Measurements from ENCODE around the gene MYBPC1. TPM values are rescaled to one million over a fixed set of nuclear protein-coding genes. Genes with fewer than 3 reads are reported as not detected.

MYBPC1 gene
- total and polyA plus RNA-seq, 12 donors, result 0.14 to 9.3 (median 0.66) TPM; not detected in 5

DNA sequence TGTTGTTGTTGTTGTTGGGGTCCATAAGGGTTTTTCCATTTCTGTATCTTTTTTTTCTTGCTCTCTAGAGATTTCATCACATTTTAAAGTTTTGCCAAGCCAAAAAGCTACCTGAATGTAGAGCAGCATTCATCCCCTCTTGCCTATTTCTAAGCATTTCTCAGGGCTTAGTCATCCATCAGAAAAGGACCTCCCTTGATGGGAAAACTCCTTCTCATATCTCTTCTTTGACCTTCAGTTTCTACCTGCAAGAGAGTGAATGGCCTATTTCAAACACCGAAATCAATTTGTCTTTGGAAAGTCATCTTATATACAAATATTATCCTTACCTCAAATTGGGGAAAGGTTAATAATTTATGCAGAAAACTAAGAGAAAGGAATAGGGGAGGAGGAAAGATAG, 4.5 kb downstream of the MYBPC1 start:
- WGBS, 4 donors, result 71 to 91% (median 90%) methylated on average over 1 of the region's 1 CpG
- no peaks in the 10 kb centered on the region for H3K4me1 ChIP-seq (replicated peaks in 1 of 2)
- no peaks in the 10 kb centered on the region for H3K27me3 ChIP-seq
- no peak overlapping the region for H3K4me3 ChIP-seq
- no peaks in the 10 kb centered on the region for H3K9me3 ChIP-seq (replicated peaks in 1 of 3)
- no peak overlapping the region for H3K27ac ChIP-seq
- no peak for DNase-seq
- TF ChIP-seq, protein P1, sequence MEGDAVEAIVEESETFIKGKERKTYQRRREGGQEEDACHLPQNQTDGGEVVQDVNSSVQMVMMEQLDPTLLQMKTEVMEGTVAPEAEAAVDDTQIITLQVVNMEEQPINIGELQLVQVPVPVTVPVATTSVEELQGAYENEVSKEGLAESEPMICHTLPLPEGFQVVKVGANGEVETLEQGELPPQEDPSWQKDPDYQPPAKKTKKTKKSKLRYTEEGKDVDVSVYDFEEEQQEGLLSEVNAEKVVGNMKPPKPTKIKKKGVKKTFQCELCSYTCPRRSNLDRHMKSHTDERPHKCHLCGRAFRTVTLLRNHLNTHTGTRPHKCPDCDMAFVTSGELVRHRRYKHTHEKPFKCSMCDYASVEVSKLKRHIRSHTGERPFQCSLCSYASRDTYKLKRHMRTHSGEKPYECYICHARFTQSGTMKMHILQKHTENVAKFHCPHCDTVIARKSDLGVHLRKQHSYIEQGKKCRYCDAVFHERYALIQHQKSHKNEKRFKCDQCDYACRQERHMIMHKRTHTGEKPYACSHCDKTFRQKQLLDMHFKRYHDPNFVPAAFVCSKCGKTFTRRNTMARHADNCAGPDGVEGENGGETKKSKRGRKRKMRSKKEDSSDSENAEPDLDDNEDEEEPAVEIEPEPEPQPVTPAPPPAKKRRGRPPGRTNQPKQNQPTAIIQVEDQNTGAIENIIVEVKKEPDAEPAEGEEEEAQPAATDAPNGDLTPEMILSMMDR (IDR thresholded peaks at IDR 0.05), result no peak
- no peak for TF ChIP-seq POLR2A (IDR thresholded peaks at IDR 0.05)
- H3K36me3 ChIP-seq (replicated peaks in 1 of 2), result no peaks in the 10 kb centered on the region
- intact Hi-C loops (cut with DNase I), result no loop called here

DNA sequence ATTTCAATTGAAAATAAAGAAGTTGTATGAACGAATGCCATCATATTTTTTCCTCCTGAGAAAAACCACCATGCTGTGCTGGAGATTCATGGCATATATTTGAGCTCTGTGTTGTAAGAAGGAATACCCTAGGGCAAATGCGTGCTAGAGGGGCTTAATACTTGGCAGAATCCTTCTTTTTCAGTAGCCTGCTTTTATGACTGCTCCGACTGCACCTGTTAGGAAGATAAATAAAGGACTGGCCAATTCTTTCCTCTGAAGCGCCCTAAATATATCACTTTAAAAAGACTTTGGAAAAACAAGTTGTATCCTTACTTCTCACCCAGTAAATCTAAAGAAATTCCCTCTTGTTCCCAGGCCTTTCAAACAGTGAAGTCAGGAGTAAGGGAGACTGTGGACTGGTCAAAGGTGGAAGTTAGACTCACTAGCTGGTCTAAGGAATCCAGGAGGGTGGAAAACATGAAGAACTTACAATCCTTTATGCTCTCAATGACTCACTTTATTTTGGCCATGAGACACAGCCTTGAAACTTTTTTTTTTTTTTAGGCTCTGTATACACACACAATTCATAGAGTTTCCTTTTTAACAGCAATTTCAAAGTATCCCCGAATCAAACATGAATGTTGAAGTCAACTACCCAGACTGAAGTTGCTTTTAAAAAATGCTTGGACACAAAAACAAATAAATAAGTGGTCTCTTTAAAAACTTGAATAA, 5.2 kb downstream of the MYBPC1 start:
- WGBS, 4 donors, result 59 to 78% (median 69%) methylated on average over 5 of the region's 5 CpGs
- H3K36me3 ChIP-seq (replicated peaks in 1 of 2), result no peaks in the 10 kb centered on the region
- intact Hi-C loops (cut with DNase I), result no loop called here
- H3K9me3 ChIP-seq (replicated peaks in 1 of 3), result no peaks in the 10 kb centered on the region
- no peaks in the 10 kb centered on the region for H3K4me1 ChIP-seq (replicated peaks in 1 of 2)
- H3K4me3 ChIP-seq, result no peak overlapping the region
- TF ChIP-seq, protein P1 (IDR thresholded peaks at IDR 0.05), result no peak
- TF ChIP-seq POLR2A (IDR thresholded peaks at IDR 0.05), result no peak
- H3K27ac ChIP-seq, result no peak overlapping the region
- no peak for DNase-seq
- H3K27me3 ChIP-seq, result no peaks in the 10 kb centered on the region

DNA sequence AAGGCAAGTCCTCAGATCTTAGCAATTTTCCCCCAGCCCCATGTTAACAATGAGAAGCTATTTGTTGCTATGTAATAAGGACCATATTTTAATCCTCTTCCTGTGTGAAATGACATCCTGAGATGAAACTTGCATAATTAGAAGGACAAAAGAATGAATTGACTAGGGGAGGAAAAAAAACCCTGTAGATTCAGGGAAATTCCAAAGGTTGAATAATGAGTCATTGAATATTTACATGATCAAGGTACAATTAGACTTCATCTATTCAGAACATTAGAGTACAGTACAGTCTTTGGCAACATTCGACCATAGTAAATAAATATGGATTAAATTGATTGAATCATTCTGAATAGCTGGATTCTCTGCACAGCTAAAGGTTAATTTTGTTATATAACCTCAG, 9.4 kb downstream of the MYBPC1 start:
- Histone ChIP-seq H3K9me3 (replicated peaks in 1 of 3) (no peaks in the 10 kb centered on the region), H3K4me3 (no peak overlapping the region), H3K27me3 (no peaks in the 10 kb centered on the region), H3K4me1 (replicated peaks in 1 of 2) (no peaks in the 10 kb centered on the region), H3K36me3 (replicated peaks in 1 of 2) (no peaks in the 10 kb centered on the region), H3K27ac (no peak overlapping the region)
- no peak for DNase-seq
- 69 to 80% (median 75%) methylated on average over 1 of the region's 1 CpG for WGBS, 4 donors
- intact Hi-C loops (cut with DNase I), result no loop called here
- TF ChIP-seq POLR2A (IDR thresholded peaks at IDR 0.05), result no peak
- TF ChIP-seq, protein P1 (IDR thresholded peaks at IDR 0.05), result no peak

DNA sequence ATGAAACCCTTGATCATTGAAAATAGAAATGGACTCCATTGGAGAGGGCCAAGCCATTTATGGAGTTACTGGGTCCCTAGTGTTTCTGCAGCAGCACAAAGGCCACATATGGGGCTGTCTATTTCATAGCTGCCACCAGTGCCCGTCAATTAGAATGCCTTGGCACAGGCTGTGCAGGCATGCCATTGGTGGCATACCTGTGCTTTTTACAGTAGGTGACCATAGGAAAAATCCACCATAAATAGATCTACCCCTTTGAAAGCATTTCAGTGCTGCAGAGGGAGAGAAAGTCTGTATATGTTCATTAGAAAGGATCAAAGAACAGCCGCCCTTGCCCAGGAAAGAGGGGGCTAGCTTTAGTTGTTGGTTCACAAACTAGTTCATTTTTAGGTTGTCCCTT, 13.1 kb downstream of the MYBPC1 start:
- Histone ChIP-seq H3K4me1 (replicated peaks in 1 of 2) (peaks cover 0 to 5% of the 10 kb centered on the region in 2 donors), H3K27ac (no peak overlapping the region), H3K4me3 (no peak overlapping the region), H3K27me3 (no peaks in the 10 kb centered on the region), H3K36me3 (replicated peaks in 1 of 2) (no peaks in the 10 kb centered on the region), H3K9me3 (replicated peaks in 1 of 3) (no peaks in the 10 kb centered on the region)
- intact Hi-C loops (cut with DNase I), result no loop called here
- WGBS, 4 donors, result 77 to 92% (median 81%) methylated on average over 2 of the region's 2 CpGs
- no peak for DNase-seq
- no peak for TF ChIP-seq POLR2A (IDR thresholded peaks at IDR 0.05)
- TF ChIP-seq, protein P1 (IDR thresholded peaks at IDR 0.05), result no peak

All from adrenal gland (tissue), 12 donors.